Tibial artery (tissue), 4 donors: ENCODE measurements around the gene HAND2.

Source experiments
- DNase-seq, 2 donors: peaks; one replicate each; pipeline ENCODE4 v3.0.0-alpha.2; 2019
- H3K27ac ChIP-seq, 2 donors: fragments of 200-600 bp; sonication (generic) in 1 of 2; 1 replicate in 1 of 2; 2 replicates in 1 of 2; pipeline ENCODE4 v1.5.1; 2018 to 2019; ENCODE audit warnings: mild to moderate bottlenecking in 1 of 2
- H3K27me3 ChIP-seq, 2 donors: fragments of 200-600 bp; sonication (generic) in 1 of 2; one replicate each; pipeline versions ENCODE4 v1.5.1 to v1.6.0; 2016 to 2019
- H3K36me3 ChIP-seq, 3 donors: fragments of 200-600 bp; sonication (generic) in 2 of 3; one replicate each; pipeline ENCODE4 v1.5.1; 2016 to 2019; ENCODE audit warnings: mild to moderate bottlenecking in 2 of 3
- H3K4me1 ChIP-seq, 4 donors: fragments of 200-600 bp; sonication (generic) in 2 of 4; 1 replicate in 3 of 4; 2 replicates in 1 of 4; pipeline ENCODE4 v1.5.1; 2016 to 2019
- H3K4me3 ChIP-seq, 2 donors: fragments of 200-600 bp; sonication (generic) in 1 of 2; 1 replicate in 1 of 2; 2 replicates in 1 of 2; pipeline ENCODE4 v1.5.1; 2018 to 2019; ENCODE audit warnings: mild to moderate bottlenecking in 2 of 2
- H3K9me3 ChIP-seq, 3 donors: fragments of 200-600 bp; sonication (generic) in 1 of 3; one replicate each; pipeline ENCODE4 v1.5.1; 2016 to 2019
- CTCF ChIP-seq, 2 experiments: fragments of 200-600 bp in 1 of 2; fragments of 450-650 bp in 1 of 2; IDR thresholded peaks; one replicate each; pipeline ENCODE4 v1.5.1; 2017 to 2019; ENCODE audit warnings: antibody characterized with exemption in 2 of 2, mild to moderate bottlenecking in 1 of 2, moderate library complexity in 1 of 2
- intact Hi-C: fragments of 100-400 bp; cut with DNase I; formaldehyde crosslinking; loops from one replicate; pipeline ENCODE4 v1.15.0; 2023; ENCODE audit warnings: low total_unique reads

The HAND2 gene

GRCh38 chr4:173543266-173543665 lies 13.2 kb upstream of the HAND2 start:
- peaks cover 0 to 19% (median 2%) of the 10 kb centered on the region in 4 donors for H3K4me1 ChIP-seq
- no peak for DNase-seq
- H3K27ac ChIP-seq, result no peak overlapping the region
- H3K27me3 ChIP-seq, result no peaks in the 10 kb centered on the region
- no peak overlapping the region for H3K4me3 ChIP-seq
- intact Hi-C loops, result no loop called here
- H3K36me3 ChIP-seq, result no peaks in the 10 kb centered on the region
- no peaks in the 10 kb centered on the region for H3K9me3 ChIP-seq
- TF ChIP-seq CTCF (IDR thresholded peaks at IDR 0.05), result no peak

DNA sequence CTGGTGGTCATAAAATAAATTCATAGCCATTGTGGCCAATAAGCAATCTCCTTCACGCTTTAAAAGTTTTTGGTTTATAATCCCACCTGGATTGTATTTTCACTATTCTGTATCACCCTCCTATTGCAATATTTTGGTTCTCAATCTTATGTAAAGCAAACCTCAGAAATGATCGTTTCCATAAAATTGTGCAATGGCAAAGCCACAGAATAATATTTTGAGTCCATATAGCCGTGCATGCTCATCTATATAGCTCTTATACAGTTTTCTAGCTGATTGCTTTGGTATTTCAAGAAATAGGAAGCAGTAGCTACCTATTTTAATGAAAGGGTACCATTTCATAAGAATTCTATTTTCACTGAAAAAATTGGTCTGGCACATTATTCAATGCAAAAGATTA lies 10.0 kb upstream of the HAND2 start:
- H3K9me3 ChIP-seq, result no peaks in the 10 kb centered on the region
- no peak overlapping the region for H3K4me3 ChIP-seq
- no peak for DNase-seq
- H3K36me3 ChIP-seq, result no peaks in the 10 kb centered on the region
- intact Hi-C loops, result loop anchor here (5.0 kb wide), 1 partner anchor 38 kb away; no protein-coding TSS in a partner anchor
- peaks cover 0 to 25% (median 9%) of the 10 kb centered on the region in 4 donors for H3K4me1 ChIP-seq
- peaks cover 0 to 2% of the 10 kb centered on the region in 2 donors for H3K27me3 ChIP-seq
- TF ChIP-seq CTCF (IDR thresholded peaks at IDR 0.05), result no peak
- H3K27ac ChIP-seq, result peak overlapping the region in 1 of 2 donors; percentile 81

GRCh38 chr4:173538909-173539445 lies 8.9 kb upstream of the HAND2 start:
- Histone ChIP-seq H3K9me3 (no peaks in the 10 kb centered on the region), H3K4me3 (peak overlapping the region; percentile 55 to 56), H3K36me3 (no peaks in the 10 kb centered on the region), H3K4me1 (peaks cover 0 to 25% (median 9%) of the 10 kb centered on the region in 4 donors), H3K27ac (peak overlapping the region; percentile 73 to 81), H3K27me3 (peaks cover 0 to 2% of the 10 kb centered on the region in 2 donors)
- no peak for DNase-seq
- no peak for TF ChIP-seq CTCF (IDR thresholded peaks at IDR 0.05)
- intact Hi-C loops, result loop anchor here (5.0 kb wide), 1 partner anchor 37 kb away; no protein-coding TSS in a partner anchor

GRCh38 chr4:173538148-173538908 lies 8.3 kb upstream of the HAND2 start:
- peaks cover 0 to 2% of the 10 kb centered on the region in 2 donors for H3K27me3 ChIP-seq
- peak; percentile 26 to 81 for DNase-seq
- no peak for TF ChIP-seq CTCF (IDR thresholded peaks at IDR 0.05)
- H3K36me3 ChIP-seq, result no peaks in the 10 kb centered on the region
- peak overlapping the region; percentile 73 to 81 for H3K27ac ChIP-seq
- peaks cover 0 to 25% (median 9%) of the 10 kb centered on the region in 4 donors for H3K4me1 ChIP-seq
- no peaks in the 10 kb centered on the region for H3K9me3 ChIP-seq
- intact Hi-C loops, result loop anchor here (5.0 kb wide), 1 partner anchor 36 kb away; no protein-coding TSS in a partner anchor
- H3K4me3 ChIP-seq, result peak overlapping the region; percentile 55 to 56

DNA sequence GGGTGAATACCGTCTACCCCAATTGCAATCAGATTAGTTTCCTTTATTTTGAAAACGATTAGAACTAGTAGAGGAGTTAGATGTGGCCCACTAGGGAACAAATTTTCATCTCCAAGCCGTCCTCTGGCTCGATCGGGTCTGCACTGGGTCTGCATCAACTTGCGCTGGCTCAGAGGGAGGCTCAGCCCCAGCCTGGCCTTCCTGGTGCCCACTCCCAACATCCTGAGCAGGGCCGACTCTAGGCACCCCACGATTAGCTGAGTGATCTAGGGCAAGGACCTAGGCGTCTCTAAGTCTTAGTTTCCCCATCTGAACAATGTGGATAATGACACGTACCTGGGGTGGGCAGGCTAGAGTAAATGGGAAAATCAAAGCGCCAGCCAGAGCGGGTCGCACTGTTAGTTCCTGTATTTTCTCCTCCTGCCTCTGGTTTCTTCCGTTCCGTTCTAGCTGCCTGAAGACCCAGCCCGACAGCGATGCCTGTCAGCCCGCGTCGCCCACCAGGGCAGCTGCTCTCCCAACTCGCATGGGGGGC lies 7.7 kb upstream of the HAND2 start:
- H3K4me3 ChIP-seq, result peak overlapping the region; percentile 55 to 56
- no peak for TF ChIP-seq CTCF (IDR thresholded peaks at IDR 0.05)
- peaks cover 0 to 29% (median 9%) of the 10 kb centered on the region in 4 donors for H3K4me1 ChIP-seq
- no peak for DNase-seq
- peaks cover 0 to 2% of the 10 kb centered on the region in 2 donors for H3K27me3 ChIP-seq
- H3K9me3 ChIP-seq, result no peaks in the 10 kb centered on the region
- H3K36me3 ChIP-seq, result no peaks in the 10 kb centered on the region
- intact Hi-C loops, result loop anchor here (5.0 kb wide), 1 partner anchor 35 kb away; no protein-coding TSS in a partner anchor
- H3K27ac ChIP-seq, result peak overlapping the region; percentile 73 to 81
